Stimulated activated CD4-positive, alpha-beta T cell treated with anti-CD3 and anti-CD28 coated beads, TNF-alpha, amount 100 ng/mL, for 4 hours (primary cell): Measurements from ENCODE around the gene SORCS2.

ENCODE experiments used
- DNase-seq, 3 experiments: peaks; one replicate each; pipeline ENCODE4 v3.0.0-alpha.2; 2020; ENCODE audit warnings: low read depth in 3 of 3

Gene SORCS2

GRCh38 chr4:7790999-7791398 is 598.7 kb downstream of the SORCS2 start:
- DNase-seq = no peak
